Stimulated activated CD4-positive, alpha-beta T cell treated with anti-CD3 and anti-CD28 coated beads, TNF-alpha, amount 100 ng/mL, for 1 hour (primary cell): ENCODE data around the gene PEBP1.

Source experiments
- DNase-seq, 3 donors: peaks; one replicate each; pipeline ENCODE4 v3.0.0-alpha.2; 2020; ENCODE audit warnings: low read depth in 3 of 3, low spot score in 1 of 3

The PEBP1 gene

GRCh38 chr12:118190266-118190665 is 54.3 kb downstream of the PEBP1 start:
- no peak for DNase-seq

- no peak for DNase-seq
These were observed 57.6 kb downstream of the PEBP1 start for GRCh38 chr12:118193477-118193876.

- no peak for DNase-seq
These were observed 58.0 kb downstream of the PEBP1 start for GRCh38 chr12:118193958-118194357.
